OCI-LY7 (cell line): ENCODE results near the gene GRID1.

Experiments
- EZH2phosphoT487 ChIP-seq: fragments of 200-600 bp; sonication (generic); IDR thresholded peaks from 2 replicates; pipeline ENCODE4 v1.6.1; 2018; ENCODE audit warnings: low read depth, borderline replicate concordance, mild to moderate bottlenecking, mixed run types, antibody characterized with exemption, low read length, moderate library complexity, mixed read lengths
- TF ChIP-seq, protein P1 (sequence below): fragments of 200-600 bp; sonication (generic); conservative IDR thresholded peaks from 2 replicates; pipeline ENCODE4 v1.5.1; 2014; ENCODE audit warnings: mild to moderate bottlenecking, antibody characterized with exemption, low read length, moderate library complexity, mixed read lengths

DNA sequence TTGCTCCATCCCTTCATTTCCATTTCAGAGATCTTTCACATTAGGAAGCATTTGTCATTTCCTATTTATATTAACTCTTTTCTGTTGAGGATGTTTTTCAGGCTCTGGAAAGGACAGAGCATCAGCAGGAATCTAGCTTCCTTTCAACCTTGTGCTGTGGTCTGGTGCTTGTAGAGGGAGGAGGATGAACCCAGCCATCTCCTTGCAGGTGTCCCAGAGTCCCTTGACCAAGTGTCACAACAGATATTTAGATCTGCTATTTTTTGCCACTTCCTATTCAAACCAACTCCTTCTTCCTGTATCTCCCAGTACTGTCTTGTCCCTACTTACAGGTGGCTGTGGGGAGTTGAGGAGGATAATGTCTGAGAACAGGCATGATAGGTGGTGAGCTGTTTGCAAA is 742.8 kb downstream of the GRID1 start:
- TF ChIP-seq, protein P1, sequence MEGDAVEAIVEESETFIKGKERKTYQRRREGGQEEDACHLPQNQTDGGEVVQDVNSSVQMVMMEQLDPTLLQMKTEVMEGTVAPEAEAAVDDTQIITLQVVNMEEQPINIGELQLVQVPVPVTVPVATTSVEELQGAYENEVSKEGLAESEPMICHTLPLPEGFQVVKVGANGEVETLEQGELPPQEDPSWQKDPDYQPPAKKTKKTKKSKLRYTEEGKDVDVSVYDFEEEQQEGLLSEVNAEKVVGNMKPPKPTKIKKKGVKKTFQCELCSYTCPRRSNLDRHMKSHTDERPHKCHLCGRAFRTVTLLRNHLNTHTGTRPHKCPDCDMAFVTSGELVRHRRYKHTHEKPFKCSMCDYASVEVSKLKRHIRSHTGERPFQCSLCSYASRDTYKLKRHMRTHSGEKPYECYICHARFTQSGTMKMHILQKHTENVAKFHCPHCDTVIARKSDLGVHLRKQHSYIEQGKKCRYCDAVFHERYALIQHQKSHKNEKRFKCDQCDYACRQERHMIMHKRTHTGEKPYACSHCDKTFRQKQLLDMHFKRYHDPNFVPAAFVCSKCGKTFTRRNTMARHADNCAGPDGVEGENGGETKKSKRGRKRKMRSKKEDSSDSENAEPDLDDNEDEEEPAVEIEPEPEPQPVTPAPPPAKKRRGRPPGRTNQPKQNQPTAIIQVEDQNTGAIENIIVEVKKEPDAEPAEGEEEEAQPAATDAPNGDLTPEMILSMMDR: no peak
- TF ChIP-seq EZH2phosphoT487: no peak
